Islet precursor cell (in vitro differentiated cells): Measurements from ENCODE around the gene SLC25A39.

ENCODE experiments used
- DNase-seq: peaks from one replicate; pipeline ENCODE4 v3.0.0-alpha.2; 2018

The SLC25A39 gene

GRCh38 chr17:44312396-44313104 is 12.1 kb downstream of the SLC25A39 start:
- no peak for DNase-seq

- DNase-seq = peak; percentile 47
Measured at GRCh38 chr17:44311562-44312181, 13.0 kb downstream of the SLC25A39 start.

GRCh38 chr17:44310609-44311376 is 13.8 kb downstream of the SLC25A39 start:
- no peak for DNase-seq

- no peak for DNase-seq
Measured at GRCh38 chr17:44310188-44310587, 14.4 kb downstream of the SLC25A39 start.

- DNase-seq = no peak
Measured at GRCh38 chr17:44309472-44309871, 15.2 kb downstream of the SLC25A39 start.

- DNase-seq = no peak
Measured at GRCh38 chr17:44308865-44309264, 15.8 kb downstream of the SLC25A39 start.

GRCh38 chr17:44308320-44308818 is 16.3 kb downstream of the SLC25A39 start, which contains the start of gene RUNDC3A:
Gene RUNDC3A (plus strand): TSS chr17:44308601. CDS start chr17:44308833, 232 bp downstream.
- peak; percentile 97 for DNase-seq

- peak; percentile 93 for DNase-seq
Measured at GRCh38 chr17:44307387-44308186, 17.0 kb downstream of the SLC25A39 start.

GRCh38 chr17:44304651-44305050 is 20.0 kb downstream of the SLC25A39 start:
- no peak for DNase-seq

- DNase-seq = no peak
Measured at GRCh38 chr17:44297975-44298374, 26.6 kb downstream of the SLC25A39 start.

- no peak for DNase-seq
Measured at GRCh38 chr17:44293509-44294226, 31.0 kb downstream of the SLC25A39 start.

- no peak for DNase-seq
Measured at GRCh38 chr17:44287651-44288050, 37.0 kb downstream of the SLC25A39 start.

- no peak for DNase-seq
Measured at GRCh38 chr17:44284024-44284400, 40.6 kb downstream of the SLC25A39 start.

- no peak for DNase-seq
Measured at GRCh38 chr17:44283344-44284023, 41.1 kb downstream of the SLC25A39 start.

GRCh38 chr17:44282264-44282663 is 42.4 kb downstream of the SLC25A39 start:
- DNase-seq = no peak

GRCh38 chr17:44281570-44281969 is 43.1 kb downstream of the SLC25A39 start:
- no peak for DNase-seq

- no peak for DNase-seq
Measured at GRCh38 chr17:44280392-44280937, 44.2 kb downstream of the SLC25A39 start.

- DNase-seq = peak; percentile 92
Measured at GRCh38 chr17:44279666-44280391, 44.8 kb downstream of the SLC25A39 start.

GRCh38 chr17:44279346-44279665 is 45.3 kb downstream of the SLC25A39 start:
- DNase-seq = no peak

GRCh38 chr17:44277976-44278375 is 46.6 kb downstream of the SLC25A39 start:
- no peak for DNase-seq

- DNase-seq = no peak
Measured at GRCh38 chr17:44273607-44274006, 51.0 kb downstream of the SLC25A39 start.
